ENCODE results near the gene ADGRL2.

ADGRL2 gene

DNA sequence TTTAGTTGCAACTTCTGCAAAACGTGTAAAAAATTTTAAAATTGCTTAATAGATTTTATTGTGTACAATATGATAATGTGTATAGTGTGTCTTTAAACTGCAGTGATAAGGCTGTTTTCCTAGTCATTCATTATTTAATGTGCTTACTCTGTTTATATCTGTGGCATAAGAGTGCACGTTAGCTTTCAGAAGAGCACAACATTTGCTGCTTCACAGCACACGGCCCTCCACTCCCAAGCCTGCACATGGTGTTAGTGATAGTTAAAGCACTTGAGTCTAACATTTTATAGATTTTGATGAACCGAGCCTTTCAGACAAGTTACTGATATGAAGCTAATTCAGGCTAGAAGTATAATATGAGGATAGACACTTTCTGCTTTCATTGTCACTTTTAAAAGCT, 120.6 kb downstream of the ADGRL2 start:
- no peak for DNase-seq

DNA sequence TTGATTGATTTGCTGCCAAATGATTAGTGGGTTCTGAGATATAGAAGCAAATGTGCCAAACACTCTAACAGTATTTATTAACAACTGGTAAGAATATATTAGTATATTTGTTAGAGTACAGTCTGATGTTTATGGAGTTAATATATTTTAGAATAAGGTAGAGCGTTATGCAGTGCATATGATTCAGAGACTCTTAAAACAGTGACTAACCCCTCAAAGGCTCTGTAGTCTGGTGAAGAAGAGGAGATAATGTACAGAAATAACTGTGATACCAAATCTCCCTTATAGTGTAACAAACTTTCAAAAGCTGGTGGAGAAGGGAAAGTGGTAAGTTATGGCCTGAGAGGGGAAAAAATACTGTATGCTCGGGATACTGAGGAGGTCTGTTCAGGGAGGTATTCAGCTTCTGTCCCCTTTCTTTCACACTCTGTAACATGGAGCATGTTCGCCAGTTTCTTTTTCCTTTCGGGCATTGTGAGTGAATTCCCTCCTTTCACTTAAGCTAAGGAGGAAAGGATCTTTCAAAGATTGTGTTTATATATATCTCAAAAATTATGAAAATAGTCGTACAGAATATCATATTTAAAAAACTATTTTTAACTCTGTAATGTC, 121.2 kb downstream of the ADGRL2 start:
- DNase-seq = no peak

DNA sequence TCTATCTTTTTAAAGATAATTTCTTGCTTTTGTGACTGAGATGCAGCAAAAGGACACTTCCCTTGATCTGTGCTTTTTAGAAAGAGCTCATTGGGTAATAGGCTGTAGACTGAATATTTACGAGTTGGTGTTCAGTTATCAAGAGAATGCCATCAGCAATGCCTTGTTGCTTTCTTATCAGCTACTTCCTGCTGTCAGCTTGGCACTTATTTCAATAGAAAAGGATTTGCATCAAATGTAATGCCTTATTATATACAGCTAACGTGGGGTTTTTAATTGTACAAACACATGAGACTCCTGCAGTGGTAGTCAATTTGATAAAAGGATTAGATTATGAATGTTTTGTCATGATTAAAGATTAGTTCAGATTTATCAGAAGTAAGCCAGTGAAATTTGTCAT, 122.2 kb downstream of the ADGRL2 start:
- DNase-seq = no peak

DNA sequence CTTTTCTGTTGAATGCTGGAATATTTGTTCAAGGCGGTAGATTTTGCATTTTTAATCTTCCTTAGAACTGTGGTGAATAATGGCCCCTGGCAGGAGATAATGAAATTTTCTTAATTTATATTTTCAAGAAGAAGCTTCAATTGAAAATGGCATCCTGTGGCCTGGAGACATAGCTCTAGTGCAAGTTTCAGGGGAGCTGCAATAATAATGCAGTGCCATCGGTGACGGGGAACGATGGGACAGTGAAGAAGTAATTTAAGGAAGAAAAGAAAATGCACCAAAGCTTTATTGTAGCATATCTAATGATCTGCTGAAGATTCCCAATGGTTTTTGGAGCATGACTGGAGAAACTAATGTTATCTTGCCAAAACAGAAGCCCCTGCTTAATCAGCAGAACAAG, 128.4 kb downstream of the ADGRL2 start:
- DNase-seq = no peak

DNA sequence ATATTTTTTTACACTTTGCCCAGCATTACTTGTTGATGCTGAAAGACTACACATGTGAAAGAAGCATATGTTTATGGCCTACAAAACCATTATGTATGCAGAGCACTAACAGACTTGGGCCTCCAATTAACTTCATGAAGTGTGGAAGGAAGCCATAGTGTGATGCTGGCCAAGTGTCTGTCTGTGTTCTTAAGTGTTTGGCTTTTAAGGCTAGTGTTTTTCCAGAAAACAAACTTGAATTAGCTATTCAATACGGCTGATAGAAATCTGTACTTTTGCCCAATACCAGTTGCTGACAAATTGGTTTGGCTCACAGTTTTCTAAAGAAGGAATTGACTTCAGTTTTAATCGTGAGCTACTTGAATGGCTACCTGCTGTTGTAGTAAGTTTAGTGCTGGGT, 136.1 kb downstream of the ADGRL2 start:
- no peak for DNase-seq

DNA sequence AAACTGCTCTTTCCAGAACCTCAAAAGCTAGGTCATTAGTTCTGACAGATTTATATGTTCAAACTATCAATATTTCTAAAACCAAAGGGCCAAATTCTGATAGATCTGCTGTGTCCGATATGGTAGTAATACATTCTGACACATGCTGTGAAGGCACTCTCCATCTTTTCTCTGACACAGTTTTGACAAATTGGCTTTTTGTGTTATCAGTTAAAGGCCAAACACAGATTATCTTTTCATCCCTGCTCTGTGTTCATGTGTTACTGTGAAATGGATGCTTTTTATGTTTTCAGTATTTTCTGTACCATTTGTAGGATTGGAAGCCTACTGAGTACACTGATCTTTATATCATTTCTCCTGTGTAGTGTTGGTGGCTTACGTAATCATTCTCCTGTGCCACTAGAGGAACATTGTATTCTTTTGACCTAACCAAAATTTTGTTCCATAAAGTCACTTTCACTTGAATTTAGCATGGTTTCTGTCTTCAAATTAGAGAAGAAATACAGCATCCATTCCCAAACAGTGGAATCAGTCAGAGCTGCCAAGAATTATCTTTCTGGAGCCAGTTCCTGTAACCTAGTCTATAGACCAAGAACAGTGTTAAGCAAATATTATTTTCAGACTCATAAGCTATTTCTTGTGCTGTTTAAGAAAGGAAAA, 137.2 kb downstream of the ADGRL2 start:
- DNase-seq = no peak

DNA sequence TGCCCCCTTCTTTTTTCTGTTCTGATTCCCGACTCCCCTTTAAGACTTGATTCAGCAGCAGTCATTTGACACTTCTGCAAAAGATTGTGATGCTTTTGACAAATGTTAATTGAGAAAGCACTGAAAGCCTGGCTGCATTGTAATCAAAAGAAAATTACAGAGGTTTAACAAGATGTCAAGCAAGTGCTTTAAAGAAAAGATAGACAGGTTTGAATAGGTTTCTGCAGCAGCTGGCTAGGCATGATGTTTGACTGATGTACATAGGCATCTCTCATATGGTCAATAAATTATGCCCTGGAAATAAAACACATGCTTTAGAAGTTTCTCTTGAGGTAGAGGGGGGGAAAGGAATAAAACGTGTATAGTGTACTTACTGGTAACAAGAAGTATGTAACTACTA, 147.8 kb downstream of the ADGRL2 start:
- DNase-seq = no peak

DNA sequence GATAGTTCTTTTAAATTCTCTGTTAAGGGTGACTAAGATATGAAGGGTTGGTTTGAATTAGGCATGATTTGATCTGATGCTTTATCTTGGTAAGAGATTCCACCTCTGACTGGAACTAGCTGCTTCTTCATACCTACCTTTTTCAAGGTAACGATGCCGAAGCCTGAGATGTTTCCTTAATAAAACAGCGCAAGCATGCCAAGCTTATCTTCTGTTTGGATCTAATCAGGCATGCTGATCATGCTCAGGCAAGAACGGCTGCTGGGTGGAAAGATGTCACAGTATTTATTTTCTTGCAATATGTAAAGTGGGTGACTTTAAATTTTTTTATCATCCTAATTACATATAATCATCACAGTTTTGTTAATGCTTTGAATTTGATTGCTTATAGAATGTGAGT, 148.7 kb downstream of the ADGRL2 start:
- no peak for DNase-seq

DNA sequence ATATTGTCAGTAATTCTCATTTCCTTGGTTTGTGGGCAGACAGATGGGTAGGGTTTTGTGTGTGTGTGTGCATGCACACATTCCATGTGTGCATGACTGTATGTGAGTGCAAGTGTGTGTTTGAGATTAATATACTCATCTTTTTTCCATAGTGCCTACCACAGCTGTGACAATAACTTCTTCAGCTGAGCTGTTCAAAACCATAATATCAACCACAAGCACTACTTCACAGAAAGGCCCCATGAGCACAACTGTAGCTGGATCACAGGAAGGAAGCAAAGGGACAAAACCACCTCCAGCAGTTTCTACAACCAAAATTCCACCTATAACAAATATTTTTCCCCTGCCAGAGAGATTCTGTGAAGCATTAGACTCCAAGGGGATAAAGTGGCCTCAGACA, 149.3 kb downstream of the ADGRL2 start:
- no peak for DNase-seq

DNA sequence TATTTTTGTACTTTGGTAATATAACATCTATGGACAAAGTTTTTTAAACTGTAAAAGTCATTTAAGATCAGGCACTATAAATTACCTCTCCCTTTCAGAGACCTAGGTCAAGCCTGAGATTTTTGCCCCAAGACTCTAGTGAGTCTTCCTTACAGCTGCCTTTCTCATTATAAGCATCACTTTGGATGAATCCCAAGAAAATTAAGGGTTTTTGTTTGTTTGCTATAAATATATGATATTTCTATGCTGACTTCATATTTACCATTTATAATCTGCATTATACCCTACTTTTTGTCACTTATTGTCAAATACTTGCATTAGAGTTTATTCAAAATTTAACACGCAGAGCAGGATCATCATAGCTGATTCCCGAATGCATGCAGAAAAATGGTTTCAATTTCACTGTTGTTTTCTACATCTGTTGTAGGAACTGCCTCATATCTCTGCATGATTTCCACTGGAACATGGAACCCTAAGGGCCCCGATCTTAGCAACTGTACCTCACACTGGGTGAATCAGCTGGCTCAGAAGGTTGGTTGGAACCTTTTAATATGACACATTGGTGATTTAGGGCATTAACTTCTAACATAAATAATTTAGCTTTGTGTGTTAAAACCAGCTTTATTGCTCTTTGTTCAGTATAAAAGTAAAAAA, 150.0 kb downstream of the ADGRL2 start:
- no peak for DNase-seq

DNA sequence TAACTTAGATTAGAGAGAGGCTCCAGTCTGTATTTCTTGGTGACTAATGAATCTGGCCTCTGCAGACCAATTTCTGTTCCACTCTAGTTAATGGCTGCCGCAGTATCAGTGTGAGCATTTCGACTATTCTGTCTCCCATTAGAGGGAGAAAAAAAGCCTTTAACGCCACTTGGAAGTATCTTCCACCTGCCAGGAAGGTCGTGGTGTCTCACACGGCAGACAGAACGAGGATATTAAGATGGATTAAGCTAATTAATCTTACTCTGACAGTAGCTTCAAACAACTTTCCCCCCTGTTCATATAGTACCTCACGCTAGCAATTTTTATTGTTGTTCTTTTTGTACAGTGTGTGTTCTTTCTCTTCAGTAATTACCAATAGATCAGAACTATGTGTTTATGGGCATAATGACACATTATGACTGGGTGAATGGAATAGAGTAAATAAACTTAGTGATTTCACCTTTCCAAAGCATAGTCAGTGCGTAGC, 153.8 kb downstream of the ADGRL2 start:
- DNase-seq = no peak

DNA sequence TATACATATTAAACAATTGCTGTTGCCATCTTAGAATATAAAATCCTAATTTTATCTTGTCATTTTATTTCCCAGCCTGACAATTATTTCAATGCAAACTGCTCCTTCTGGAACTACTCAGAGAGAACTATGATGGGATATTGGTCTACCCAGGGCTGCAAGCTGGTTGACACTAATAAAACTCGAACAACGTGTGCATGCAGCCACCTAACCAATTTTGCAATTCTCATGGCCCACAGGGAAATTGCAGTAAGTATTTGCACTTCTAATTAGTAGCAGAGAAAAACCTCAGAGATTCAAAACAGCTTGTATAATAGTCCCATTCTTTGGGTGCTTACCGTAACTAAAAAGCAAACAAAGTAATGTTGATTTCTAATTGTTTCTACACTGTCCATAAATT, 167.2 kb downstream of the ADGRL2 start:
- no peak for DNase-seq

DNA sequence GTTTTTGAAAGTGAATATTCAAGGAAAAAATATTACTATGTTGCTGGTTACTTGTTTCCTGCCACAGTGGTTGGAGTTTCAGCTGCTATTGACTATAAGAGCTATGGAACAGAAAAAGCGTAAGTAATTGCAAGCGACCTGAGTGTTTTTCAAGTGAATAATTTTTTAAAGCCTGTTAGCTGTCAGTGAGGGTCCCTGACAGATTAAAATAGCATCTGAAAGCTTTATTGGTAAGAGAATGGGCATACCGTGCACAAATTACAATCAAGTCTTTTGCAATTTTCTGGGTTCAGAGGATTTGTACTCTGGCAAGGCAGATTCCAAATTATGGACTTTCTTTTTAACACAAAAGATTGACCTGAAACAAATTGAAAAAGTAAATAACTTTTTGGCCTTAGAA, 169.7 kb downstream of the ADGRL2 start:
- no peak for DNase-seq

DNA sequence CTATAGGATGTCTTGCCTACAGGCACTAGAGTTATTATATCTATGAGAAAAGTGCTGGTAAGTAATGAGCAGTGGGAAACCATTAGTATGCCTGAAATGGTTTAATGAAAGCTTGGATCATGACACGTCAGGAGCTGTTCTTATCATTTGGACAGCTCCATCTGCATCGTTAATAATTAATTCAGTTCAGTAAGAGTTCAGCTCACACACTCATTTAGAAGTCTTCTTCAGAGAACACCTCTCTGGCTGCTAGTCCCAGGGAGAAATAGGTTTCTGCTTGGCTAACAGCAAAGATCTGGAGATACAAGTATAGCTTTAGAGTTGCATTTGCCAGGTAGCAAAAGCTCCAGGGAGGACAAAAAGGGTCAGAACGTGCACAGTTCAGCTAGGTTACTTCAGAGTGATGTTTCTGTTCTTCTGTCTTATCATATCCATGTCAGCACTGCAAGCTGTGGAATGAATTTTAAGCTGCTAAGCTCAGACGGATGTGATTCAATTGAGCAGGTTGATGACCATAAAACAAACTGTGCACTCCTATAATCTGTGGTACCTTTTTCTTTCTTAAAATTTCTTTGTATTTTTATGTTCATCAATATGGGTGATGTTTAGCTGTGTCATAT, 173.6 kb downstream of the ADGRL2 start:
- no peak for DNase-seq

DNA sequence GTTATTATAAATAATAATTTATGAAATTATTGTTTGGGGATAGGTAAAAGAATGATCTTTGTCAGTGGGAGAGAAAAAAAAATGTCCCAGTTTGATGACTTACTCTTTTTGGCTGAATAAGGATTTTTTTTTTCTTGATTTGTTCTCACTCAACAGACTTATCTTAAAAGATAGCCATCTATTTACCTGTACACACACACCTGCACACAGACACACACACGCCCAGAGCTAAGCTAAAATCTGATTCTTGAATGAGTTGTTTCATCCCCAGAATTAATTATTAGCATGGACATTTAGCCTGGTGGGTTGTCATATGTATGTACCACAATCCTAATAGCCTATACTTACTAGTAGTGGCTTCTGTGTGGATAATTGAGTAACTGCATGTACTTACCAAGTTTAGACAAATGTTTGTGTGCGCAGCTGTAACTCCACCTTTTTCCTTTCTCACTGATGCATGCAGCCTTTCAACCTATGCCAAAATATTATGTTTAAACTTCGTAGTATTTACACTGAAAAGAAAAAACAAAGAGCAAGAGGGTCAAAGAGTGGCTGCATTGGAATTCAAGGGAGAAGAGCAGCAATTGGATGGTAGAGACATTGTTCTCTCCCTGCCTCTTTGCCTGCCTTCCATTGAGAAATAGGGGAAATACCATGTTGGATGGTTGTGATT, 174.3 kb downstream of the ADGRL2 start:
- no peak for DNase-seq

DNA sequence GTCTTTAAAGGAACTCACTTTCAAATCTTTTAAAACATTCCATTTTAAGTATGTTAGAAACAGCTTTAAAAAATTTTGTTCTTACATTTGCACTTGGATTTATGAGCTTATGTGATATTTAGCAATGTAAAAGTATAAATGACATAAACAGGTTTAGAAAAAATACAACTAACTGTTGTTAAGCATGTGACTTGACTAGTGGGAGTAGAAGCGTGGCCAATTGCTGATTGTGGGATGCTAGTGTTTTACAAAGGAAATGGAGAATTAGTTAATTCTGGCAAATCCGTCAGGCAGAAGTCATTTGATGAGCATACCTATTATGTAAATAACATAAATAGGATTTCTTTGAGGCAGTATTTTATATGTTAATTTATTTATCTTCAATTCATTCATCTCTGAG, 175.8 kb downstream of the ADGRL2 start:
- DNase-seq = no peak

DNA sequence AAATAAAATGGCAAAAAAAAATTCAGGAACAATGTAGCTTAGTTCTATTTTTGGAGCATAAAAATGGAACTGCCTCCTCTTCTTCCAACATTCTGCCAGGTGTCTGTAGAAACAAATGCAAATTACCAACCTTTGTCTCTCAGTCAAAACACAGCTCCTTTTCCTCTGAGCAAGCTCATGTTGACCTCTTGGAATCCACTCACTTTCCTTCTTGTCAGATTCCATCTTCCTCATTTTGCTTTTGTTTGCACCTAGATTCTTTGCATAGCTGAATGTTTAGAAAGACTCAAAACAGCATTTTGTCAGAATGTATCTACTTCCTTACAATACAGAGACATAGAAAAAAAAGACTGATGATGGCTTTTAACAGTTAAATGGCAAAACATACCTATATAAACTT, 178.2 kb downstream of the ADGRL2 start:
- no peak for DNase-seq

DNA sequence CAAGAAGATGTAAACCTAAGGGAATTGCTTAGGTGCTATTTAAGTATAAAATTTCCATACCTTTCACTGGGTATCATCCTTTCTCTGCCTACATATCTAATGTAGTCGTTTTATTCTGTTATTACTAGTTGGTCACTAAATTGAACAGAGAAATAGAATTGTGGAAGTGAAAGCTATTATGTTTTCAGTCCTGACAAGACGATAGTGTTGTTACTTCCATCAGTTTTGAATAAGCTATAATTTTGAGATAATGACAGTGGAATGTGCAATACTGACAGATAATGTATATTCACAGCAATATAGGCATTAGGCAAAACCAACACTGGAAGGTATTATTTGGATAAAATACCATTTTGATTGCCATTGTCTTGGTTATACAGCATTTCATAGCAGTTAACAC, 181.8 kb downstream of the ADGRL2 start:
- no peak for DNase-seq

DNA sequence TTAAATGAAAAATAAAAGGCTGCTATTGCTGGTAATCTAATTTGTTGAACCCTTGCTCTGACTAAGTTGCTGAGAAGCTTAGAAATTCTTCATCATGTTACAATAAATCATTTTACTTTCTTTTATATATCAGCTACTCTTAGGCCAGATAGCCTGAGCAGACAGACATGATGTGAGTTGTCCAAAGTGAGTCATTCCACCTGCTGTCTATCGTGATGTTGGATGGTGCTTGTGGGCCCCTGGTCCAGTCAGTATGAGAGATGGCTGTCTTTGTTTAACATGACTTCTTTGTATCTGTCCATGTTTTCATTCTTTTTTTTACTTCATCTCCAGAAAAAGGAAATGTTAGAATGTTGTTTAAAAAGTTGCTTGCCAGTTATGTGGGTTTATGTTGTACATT, 188.8 kb downstream of the ADGRL2 start:
- no peak for DNase-seq

DNA sequence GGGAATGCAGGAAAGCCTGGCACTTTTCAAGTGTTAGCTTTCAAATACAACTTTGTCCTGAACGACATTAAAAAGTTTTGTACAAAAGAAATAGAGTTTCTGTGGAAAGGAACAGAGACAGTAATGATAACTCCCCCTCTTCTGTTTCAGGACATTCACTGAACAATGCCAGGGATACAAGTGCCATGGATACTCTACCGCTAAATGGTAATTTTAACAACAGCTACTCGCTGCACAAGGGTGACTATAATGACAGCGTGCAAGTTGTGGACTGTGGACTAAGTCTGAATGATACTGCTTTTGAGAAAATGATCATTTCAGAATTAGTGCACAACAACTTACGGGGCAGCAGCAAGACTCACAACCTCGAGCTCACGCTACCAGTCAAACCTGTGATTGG, 189.5 kb downstream of the ADGRL2 start:
- no peak for DNase-seq

DNA sequence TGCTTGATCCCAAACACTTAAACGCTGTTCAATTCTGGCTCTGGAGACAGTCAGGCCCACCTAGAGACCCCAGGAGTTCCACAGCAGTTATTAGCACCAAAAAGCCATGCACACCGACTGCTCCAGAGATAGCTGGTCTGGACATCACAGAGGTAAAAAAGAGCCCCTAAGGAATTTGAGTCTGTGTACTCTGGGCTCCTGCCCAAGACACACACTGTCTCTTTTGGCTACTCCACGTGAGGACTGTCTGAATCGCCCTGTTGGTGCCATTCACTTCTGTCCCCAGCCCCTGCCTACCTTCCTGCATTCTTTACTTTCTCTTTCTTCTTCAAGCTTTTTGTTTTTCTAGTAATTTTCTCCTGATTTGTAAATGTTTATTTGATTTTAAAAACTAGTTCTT, 197.4 kb downstream of the ADGRL2 start:
- no peak for DNase-seq

DNA sequence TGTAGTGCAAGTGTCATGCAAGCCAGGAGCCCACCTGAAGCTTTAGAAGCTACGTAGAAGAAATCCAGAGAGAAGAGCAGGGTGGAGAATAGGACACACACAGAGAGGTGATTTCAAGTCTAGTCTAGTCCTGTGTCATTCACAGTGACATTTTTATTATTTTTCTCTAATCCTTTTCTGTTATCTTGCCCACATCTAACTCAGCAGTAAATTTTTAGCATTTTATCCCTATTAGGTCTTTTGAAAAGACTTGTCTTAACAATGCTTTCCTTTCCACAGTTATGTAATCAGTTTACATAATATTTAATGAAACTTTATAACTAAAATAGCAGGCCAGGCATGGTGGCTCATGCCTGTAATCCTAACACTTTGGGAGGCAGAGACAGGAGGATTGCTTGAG, 198.6 kb downstream of the ADGRL2 start:
- no peak for DNase-seq

DNA sequence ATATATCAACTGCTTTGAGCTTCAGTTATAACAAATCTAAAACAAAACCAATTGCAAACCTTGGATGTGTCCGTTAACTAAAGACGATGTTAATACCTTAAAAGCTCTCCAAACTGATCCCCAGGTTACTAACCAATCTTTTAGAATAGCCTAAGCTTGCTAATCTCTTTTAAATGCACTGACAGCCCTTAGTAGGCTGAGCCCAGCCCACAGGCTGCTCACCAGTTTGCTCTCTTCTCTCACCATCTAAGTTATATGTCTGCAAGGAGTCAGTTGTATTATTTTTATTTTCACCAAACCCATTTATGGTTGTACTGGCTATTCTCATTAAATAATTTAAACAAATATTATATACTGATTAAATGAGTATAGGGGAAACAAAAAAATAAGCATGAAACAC, 199.5 kb downstream of the ADGRL2 start:
- DNase-seq = no peak

DNA sequence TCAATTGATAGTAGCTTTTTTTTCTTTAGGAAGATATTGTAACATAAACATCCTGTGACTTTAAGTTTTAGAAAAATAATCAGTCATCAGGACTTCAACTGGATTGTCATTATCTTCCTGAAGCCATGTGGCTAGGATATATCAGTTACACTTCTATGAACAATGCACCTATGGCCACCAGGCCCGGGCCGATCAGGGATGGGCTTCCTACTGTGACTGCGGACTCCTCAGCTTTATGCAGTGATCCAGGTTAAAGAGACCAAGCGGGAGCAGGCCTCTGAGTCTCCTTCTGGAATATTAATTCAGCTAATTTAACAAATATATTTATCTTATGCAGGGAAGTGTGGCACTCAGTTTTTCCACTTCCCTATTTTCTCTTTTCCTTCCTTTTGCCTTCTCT, 200.6 kb downstream of the ADGRL2 start:
- DNase-seq = no peak
